NCI-H2081 (cell line): Measurements from ENCODE around the gene ALB.
"Not testable (repeated sequence)": the region's sequence is repeated elsewhere in the genome, so short reads cannot be mapped to it uniquely, and the experiment has no call there.

Experiments used
- DNase-seq, 2 experiments: peaks; one replicate each; lab custom pipeline; 2025; lab: John Stamatoyannopoulos, UW

The ALB gene

GRCh38 chr4:73404042-73404441 is at the start of gene ALB:
ALB (plus strand) TSS chr4:73404287; CDS start chr4:73404328, 41 bp downstream.
- no peak for DNase-seq

- not testable (repeated sequence) for DNase-seq
These were observed 46.9 kb upstream of the ALB start for GRCh38 chr4:73357174-73357573.

- not testable (repeated sequence) for DNase-seq
These were observed 34.4 kb upstream of the ALB start for GRCh38 chr4:73369506-73370199.

GRCh38 chr4:73375328-73375741 is 28.8 kb upstream of the ALB start:
- DNase-seq: no peak

GRCh38 chr4:73376251-73376650 is 27.8 kb upstream of the ALB start:
- DNase-seq: no peak

GRCh38 chr4:73376976-73377375 is 27.1 kb upstream of the ALB start:
- DNase-seq: no peak

- no peak for DNase-seq
These were observed 25.2 kb upstream of the ALB start for GRCh38 chr4:73378887-73379286.

- DNase-seq: no peak
These were observed 24.1 kb upstream of the ALB start for GRCh38 chr4:73379946-73380345.

GRCh38 chr4:73381214-73381613 is 22.9 kb upstream of the ALB start:
- DNase-seq: no peak

GRCh38 chr4:73383452-73383851 is 20.6 kb upstream of the ALB start:
- no peak for DNase-seq

- DNase-seq: no peak
These were observed 16.5 kb upstream of the ALB start for GRCh38 chr4:73387552-73387951.

GRCh38 chr4:73388887-73389286 is 15.2 kb upstream of the ALB start:
- DNase-seq: no peak

- DNase-seq: not testable (repeated sequence)
These were observed 14.4 kb upstream of the ALB start for GRCh38 chr4:73389663-73390062.

GRCh38 chr4:73391774-73392173 is 12.3 kb upstream of the ALB start:
- DNase-seq: no peak

GRCh38 chr4:73392936-73393335 is 11.2 kb upstream of the ALB start:
- no peak for DNase-seq

- no peak for DNase-seq
These were observed 7.8 kb upstream of the ALB start for GRCh38 chr4:73396304-73396703.

GRCh38 chr4:73396993-73397972 is 6.8 kb upstream of the ALB start:
- DNase-seq: no peak

- DNase-seq: no peak
These were observed 2.7 kb upstream of the ALB start for GRCh38 chr4:73401412-73401811.

- DNase-seq: no peak
These were observed 370 bp downstream of the ALB start for GRCh38 chr4:73404457-73404856.

- no peak for DNase-seq
These were observed 1.1 kb downstream of the ALB start for GRCh38 chr4:73405138-73405537.

- no peak for DNase-seq
These were observed 2.4 kb downstream of the ALB start for GRCh38 chr4:73406548-73406875.

- no peak for DNase-seq
These were observed 3.2 kb downstream of the ALB start for GRCh38 chr4:73407227-73407673.

GRCh38 chr4:73408181-73408867 is 4.2 kb downstream of the ALB start:
- no peak for DNase-seq
